A549 (cell line): ENCODE measurements around the gene TEX29.

ENCODE experiments used
- CEBPB ChIP-seq, 2 experiments: fragments of >200 bp in 1 of 2; sonication (Bioruptor Twin) in 1 of 2; formaldehyde crosslinking in 1 of 2; IDR thresholded peaks; 2 replicates each; pipeline ENCODE4 v1.6.1; 2012 to 2016
- EP300 ChIP-seq, 2 experiments: fragments of >200 bp; sonication (Bioruptor Twin); formaldehyde crosslinking; IDR thresholded peaks; 2 replicates in 1 of 2; 3 replicates in 1 of 2; pipeline ENCODE4 v1.6.1; 2016 to 2017
- ESRRA ChIP-seq: fragments of 150-350 bp; IDR thresholded peaks from 2 replicates; pipeline ENCODE4 v1.6.1; 2014; ENCODE audit warnings: mild to moderate bottlenecking, low read length, borderline replicate concordance
- POLR2A ChIP-seq: IDR thresholded peaks from 2 replicates; pipeline ENCODE4 v1.6.1; 2012; ENCODE audit warnings: mild to moderate bottlenecking, low read length
- RAD21 ChIP-seq, 2 experiments: fragments of >200 bp in 1 of 2; sonication (Bioruptor Twin) in 1 of 2; formaldehyde crosslinking in 1 of 2; IDR thresholded peaks in 1 of 2; conservative IDR thresholded peaks in 1 of 2; 2 replicates in 1 of 2; 3 replicates in 1 of 2; pipeline ENCODE4 v1.6.1; 2012 to 2018; ENCODE audit warnings: inconsistent platforms in 1 of 2
- RCOR1 ChIP-seq: fragments of 150-350 bp; IDR thresholded peaks from 2 replicates; pipeline ENCODE4 v1.6.1; 2014; ENCODE audit warnings: antibody characterized with exemption, low read length, low read depth
- SMC3 ChIP-seq: fragments of >200 bp; sonication (Bioruptor Twin); formaldehyde crosslinking; IDR thresholded peaks from 3 replicates; pipeline ENCODE4 v1.6.1; 2018; ENCODE audit warnings: inconsistent platforms
- TF ChIP-seq, protein P1 (sequence below): fragments of >200 bp; sonication (Bioruptor Twin); formaldehyde crosslinking; IDR thresholded peaks from 3 replicates; pipeline ENCODE4 v1.5.1; 2016
- TF ChIP-seq, protein P2 (sequence below): fragments of 200-600 bp; sonication (generic); IDR thresholded peaks from 2 replicates; pipeline ENCODE4 v1.6.1; 2016; ENCODE audit warnings: antibody characterized with exemption, mild to moderate bottlenecking, moderate library complexity
- TF ChIP-seq, protein P3 (sequence below): IDR thresholded peaks from 2 replicates; pipeline ENCODE4 v1.6.1; 2012; ENCODE audit warnings: low read depth, borderline replicate concordance

DNA sequence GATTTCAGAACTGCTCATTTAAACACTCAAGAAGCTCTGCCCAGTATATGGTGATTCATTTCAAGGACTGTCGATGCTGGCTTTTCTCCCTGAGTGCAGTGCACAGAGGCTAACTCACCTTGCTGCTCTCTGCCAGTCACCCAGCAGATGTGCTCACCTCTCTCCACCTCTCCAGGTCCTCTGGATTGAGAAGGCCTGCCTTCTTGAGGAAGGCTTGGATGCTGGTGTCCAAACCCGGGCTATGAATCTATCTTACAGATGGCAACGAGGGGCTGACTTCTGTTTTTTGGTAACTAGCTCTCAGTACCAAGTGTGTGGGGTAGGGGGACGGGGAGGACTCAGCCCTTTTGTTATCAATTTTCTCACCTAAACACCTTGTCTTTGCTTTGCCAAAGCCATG is 47.6 kb downstream of the TEX29 start:
- no peak for TF ChIP-seq ESRRA
- TF ChIP-seq, protein P1, sequence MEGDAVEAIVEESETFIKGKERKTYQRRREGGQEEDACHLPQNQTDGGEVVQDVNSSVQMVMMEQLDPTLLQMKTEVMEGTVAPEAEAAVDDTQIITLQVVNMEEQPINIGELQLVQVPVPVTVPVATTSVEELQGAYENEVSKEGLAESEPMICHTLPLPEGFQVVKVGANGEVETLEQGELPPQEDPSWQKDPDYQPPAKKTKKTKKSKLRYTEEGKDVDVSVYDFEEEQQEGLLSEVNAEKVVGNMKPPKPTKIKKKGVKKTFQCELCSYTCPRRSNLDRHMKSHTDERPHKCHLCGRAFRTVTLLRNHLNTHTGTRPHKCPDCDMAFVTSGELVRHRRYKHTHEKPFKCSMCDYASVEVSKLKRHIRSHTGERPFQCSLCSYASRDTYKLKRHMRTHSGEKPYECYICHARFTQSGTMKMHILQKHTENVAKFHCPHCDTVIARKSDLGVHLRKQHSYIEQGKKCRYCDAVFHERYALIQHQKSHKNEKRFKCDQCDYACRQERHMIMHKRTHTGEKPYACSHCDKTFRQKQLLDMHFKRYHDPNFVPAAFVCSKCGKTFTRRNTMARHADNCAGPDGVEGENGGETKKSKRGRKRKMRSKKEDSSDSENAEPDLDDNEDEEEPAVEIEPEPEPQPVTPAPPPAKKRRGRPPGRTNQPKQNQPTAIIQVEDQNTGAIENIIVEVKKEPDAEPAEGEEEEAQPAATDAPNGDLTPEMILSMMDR, result no peak
- TF ChIP-seq POLR2A, result no peak
- TF ChIP-seq CEBPB (IDR thresholded peaks at IDR 0.05), result no peak
- no peak for TF ChIP-seq RAD21 (conservative IDR thresholded peaks at IDR 0.05 in 1 of 2, IDR thresholded peaks at IDR 0.05 in 1 of 2)
- TF ChIP-seq EP300 (IDR thresholded peaks at IDR 0.05), result no peak
- TF ChIP-seq, protein P2, sequence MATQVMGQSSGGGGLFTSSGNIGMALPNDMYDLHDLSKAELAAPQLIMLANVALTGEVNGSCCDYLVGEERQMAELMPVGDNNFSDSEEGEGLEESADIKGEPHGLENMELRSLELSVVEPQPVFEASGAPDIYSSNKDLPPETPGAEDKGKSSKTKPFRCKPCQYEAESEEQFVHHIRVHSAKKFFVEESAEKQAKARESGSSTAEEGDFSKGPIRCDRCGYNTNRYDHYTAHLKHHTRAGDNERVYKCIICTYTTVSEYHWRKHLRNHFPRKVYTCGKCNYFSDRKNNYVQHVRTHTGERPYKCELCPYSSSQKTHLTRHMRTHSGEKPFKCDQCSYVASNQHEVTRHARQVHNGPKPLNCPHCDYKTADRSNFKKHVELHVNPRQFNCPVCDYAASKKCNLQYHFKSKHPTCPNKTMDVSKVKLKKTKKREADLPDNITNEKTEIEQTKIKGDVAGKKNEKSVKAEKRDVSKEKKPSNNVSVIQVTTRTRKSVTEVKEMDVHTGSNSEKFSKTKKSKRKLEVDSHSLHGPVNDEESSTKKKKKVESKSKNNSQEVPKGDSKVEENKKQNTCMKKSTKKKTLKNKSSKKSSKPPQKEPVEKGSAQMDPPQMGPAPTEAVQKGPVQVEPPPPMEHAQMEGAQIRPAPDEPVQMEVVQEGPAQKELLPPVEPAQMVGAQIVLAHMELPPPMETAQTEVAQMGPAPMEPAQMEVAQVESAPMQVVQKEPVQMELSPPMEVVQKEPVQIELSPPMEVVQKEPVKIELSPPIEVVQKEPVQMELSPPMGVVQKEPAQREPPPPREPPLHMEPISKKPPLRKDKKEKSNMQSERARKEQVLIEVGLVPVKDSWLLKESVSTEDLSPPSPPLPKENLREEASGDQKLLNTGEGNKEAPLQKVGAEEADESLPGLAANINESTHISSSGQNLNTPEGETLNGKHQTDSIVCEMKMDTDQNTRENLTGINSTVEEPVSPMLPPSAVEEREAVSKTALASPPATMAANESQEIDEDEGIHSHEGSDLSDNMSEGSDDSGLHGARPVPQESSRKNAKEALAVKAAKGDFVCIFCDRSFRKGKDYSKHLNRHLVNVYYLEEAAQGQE, result no peak
- no peak for TF ChIP-seq RCOR1
- TF ChIP-seq, protein P3, sequence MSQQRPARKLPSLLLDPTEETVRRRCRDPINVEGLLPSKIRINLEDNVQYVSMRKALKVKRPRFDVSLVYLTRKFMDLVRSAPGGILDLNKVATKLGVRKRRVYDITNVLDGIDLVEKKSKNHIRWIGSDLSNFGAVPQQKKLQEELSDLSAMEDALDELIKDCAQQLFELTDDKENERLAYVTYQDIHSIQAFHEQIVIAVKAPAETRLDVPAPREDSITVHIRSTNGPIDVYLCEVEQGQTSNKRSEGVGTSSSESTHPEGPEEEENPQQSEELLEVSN, result no peak
- no peak for TF ChIP-seq SMC3
